Measurements from ENCODE around the gene GCKR.

- TF ChIP-seq EP300 (IDR thresholded peaks at IDR 0.05; ENCODE audit: borderline replicate concordance in 1 of 2, low read depth in 1 of 2, low read length in 1 of 2) (no peak), CTCF (IDR thresholded peaks at IDR 0.05) (no peak)
Observed at GRCh38 chr2:27501042-27501441, 4.4 kb downstream of the GCKR start.
